ENCODE results near the gene BMP6. TPM values are rescaled to one million over a fixed set of nuclear protein-coding genes. Genes with fewer than 3 reads are reported as not detected.

Gene BMP6
- total RNA-seq, 1 experiment from 2014 or later, result not detected

- no peak overlapping the region for H2AFZ ChIP-seq (ENCODE audit: low read length)
- no peaks in the 10 kb centered on the region for H4K20me1 ChIP-seq (ENCODE audit: insufficient read depth, low read depth, low read length)
- no peaks in the 10 kb centered on the region for H3K9me2 ChIP-seq (replicated peaks; ENCODE audit: insufficient read depth, low read length)
- no peak overlapping the region for H3K4me2 ChIP-seq (ENCODE audit: low read depth, low read length, poor library complexity, severe bottlenecking)
- H3K4me3 ChIP-seq (ENCODE audit: low read length), result no peak overlapping the region
- no peaks in the 10 kb centered on the region for H3K79me2 ChIP-seq (ENCODE audit: low read length)
- no peak overlapping the region for H3K9ac ChIP-seq (ENCODE audit: low read length)
- no peaks in the 10 kb centered on the region for H3K9me3 ChIP-seq (ENCODE audit: low read length)
- DNase-seq, result no peak
- no peaks in the 10 kb centered on the region for H3K4me1 ChIP-seq (ENCODE audit: low read length)
- no peak overlapping the region for H3K27ac ChIP-seq (ENCODE audit: low read length)
- H3K36me3 ChIP-seq (ENCODE audit: insufficient read depth, low read length), result no peaks in the 10 kb centered on the region
- no peaks in the 10 kb centered on the region for H3K27me3 ChIP-seq (ENCODE audit: low read length)
Observed at GRCh38 chr6:7819431-7820015, 93.6 kb downstream of the BMP6 start.

- DNase-seq, result no peak
- no peaks in the 10 kb centered on the region for H3K36me3 ChIP-seq (ENCODE audit: insufficient read depth, low read length)
- no peaks in the 10 kb centered on the region for H3K79me2 ChIP-seq (ENCODE audit: low read length)
- no peaks in the 10 kb centered on the region for H3K9me2 ChIP-seq (replicated peaks; ENCODE audit: insufficient read depth, low read length)
- no peaks in the 10 kb centered on the region for H3K9me3 ChIP-seq (ENCODE audit: low read length)
- H3K27me3 ChIP-seq (ENCODE audit: low read length), result no peaks in the 10 kb centered on the region
- H3K9ac ChIP-seq (ENCODE audit: low read length), result no peak overlapping the region
- H3K4me3 ChIP-seq (ENCODE audit: low read length), result no peak overlapping the region
- no peak overlapping the region for H3K27ac ChIP-seq (ENCODE audit: low read length)
- H3K4me2 ChIP-seq (ENCODE audit: low read depth, low read length, poor library complexity, severe bottlenecking), result no peak overlapping the region
- no peak overlapping the region for H2AFZ ChIP-seq (ENCODE audit: low read length)
- no peaks in the 10 kb centered on the region for H3K4me1 ChIP-seq (ENCODE audit: low read length)
- no peaks in the 10 kb centered on the region for H4K20me1 ChIP-seq (ENCODE audit: insufficient read depth, low read depth, low read length)
Observed at GRCh38 chr6:7820288-7820835, 94.5 kb downstream of the BMP6 start.

DNA sequence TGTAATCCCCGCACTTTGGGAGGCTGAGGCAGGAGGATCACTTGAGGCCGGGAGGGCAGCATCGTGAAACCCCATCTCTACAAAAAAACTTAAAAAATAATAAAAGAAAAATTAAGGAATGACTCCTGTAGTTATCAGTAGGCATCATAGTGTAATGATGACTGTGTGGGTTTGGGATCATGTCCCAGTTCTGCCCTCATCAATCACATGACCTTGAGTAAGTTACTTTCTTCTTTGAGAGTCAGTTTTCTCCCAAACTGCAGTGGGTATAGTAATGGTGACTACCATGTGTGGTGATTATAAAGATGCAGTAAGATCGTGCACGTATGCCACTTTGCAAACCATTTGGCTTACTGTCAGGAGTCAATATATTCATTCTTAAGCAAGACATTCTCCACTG lies 95.5 kb downstream of the BMP6 start:
- Histone ChIP-seq H3K4me2 (ENCODE audit: low read depth, low read length, poor library complexity, severe bottlenecking) (no peak overlapping the region), H3K36me3 (ENCODE audit: insufficient read depth, low read length) (no peaks in the 10 kb centered on the region), H3K9ac (ENCODE audit: low read length) (no peak overlapping the region), H2AFZ (ENCODE audit: low read length) (no peak overlapping the region), H3K9me2 (replicated peaks; ENCODE audit: insufficient read depth, low read length) (no peaks in the 10 kb centered on the region), H3K4me3 (ENCODE audit: low read length) (no peak overlapping the region), H3K4me1 (ENCODE audit: low read length) (no peaks in the 10 kb centered on the region), H3K27me3 (ENCODE audit: low read length) (no peaks in the 10 kb centered on the region), H4K20me1 (ENCODE audit: insufficient read depth, low read depth, low read length) (no peaks in the 10 kb centered on the region), H3K9me3 (ENCODE audit: low read length) (no peaks in the 10 kb centered on the region), H3K27ac (ENCODE audit: low read length) (no peak overlapping the region), H3K79me2 (ENCODE audit: low read length) (no peaks in the 10 kb centered on the region)
- DNase-seq, result no peak

DNA sequence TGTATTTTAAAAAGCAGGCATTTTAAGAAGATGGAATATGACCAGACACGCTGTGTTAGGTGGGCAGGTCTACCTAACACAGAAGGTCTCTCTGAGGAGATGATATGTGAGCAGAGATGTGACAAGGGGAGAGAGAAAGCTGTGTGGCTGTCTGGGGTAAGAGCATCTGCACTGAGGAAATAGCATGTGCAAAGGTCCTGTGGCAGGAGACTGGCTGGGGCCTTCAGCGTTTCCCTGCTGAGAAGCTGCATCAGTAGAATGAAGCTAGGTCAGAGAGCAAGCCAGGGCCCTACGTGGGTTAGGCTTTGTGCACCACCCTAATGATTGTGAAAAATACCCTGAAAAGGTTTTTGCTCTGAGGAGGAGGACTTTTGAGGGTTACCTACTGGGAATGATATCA lies 97.7 kb downstream of the BMP6 start:
- no peaks in the 10 kb centered on the region for H3K9me2 ChIP-seq (replicated peaks; ENCODE audit: insufficient read depth, low read length)
- H2AFZ ChIP-seq (ENCODE audit: low read length), result no peak overlapping the region
- no peak overlapping the region for H3K9ac ChIP-seq (ENCODE audit: low read length)
- no peak overlapping the region for H3K4me3 ChIP-seq (ENCODE audit: low read length)
- H3K4me2 ChIP-seq (ENCODE audit: low read depth, low read length, poor library complexity, severe bottlenecking), result no peak overlapping the region
- no peaks in the 10 kb centered on the region for H4K20me1 ChIP-seq (ENCODE audit: insufficient read depth, low read depth, low read length)
- DNase-seq, result no peak
- no peaks in the 10 kb centered on the region for H3K27me3 ChIP-seq (ENCODE audit: low read length)
- no peaks in the 10 kb centered on the region for H3K4me1 ChIP-seq (ENCODE audit: low read length)
- no peak overlapping the region for H3K27ac ChIP-seq (ENCODE audit: low read length)
- no peaks in the 10 kb centered on the region for H3K9me3 ChIP-seq (ENCODE audit: low read length)
- no peaks in the 10 kb centered on the region for H3K79me2 ChIP-seq (ENCODE audit: low read length)
- no peaks in the 10 kb centered on the region for H3K36me3 ChIP-seq (ENCODE audit: insufficient read depth, low read length)

DNA sequence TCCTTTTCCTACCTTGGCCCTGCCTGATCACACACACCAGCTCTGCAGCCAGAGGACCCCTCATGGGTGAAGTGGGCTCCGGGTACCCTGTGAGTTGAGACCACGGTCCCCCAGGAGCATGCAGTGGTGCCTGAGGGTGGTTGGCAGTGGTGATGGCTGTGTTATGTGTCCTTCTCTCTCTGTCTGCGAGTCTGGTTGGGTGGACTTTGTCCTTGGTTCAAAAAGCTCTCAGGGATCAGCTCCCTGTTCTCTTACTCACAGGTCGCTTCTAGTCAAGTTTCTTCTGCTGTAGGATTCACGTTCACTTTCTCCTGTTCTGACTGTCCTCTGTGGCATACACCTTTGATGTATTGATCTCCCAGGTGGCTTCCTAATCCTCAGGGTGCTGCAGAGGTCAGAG lies 100.1 kb downstream of the BMP6 start:
- H3K4me3 ChIP-seq (ENCODE audit: low read length), result no peak overlapping the region
- DNase-seq, result no peak
- H4K20me1 ChIP-seq (ENCODE audit: insufficient read depth, low read depth, low read length), result no peaks in the 10 kb centered on the region
- H3K9ac ChIP-seq (ENCODE audit: low read length), result no peak overlapping the region
- no peak overlapping the region for H3K4me2 ChIP-seq (ENCODE audit: low read depth, low read length, poor library complexity, severe bottlenecking)
- H3K9me2 ChIP-seq (replicated peaks; ENCODE audit: insufficient read depth, low read length), result no peaks in the 10 kb centered on the region
- no peaks in the 10 kb centered on the region for H3K9me3 ChIP-seq (ENCODE audit: low read length)
- H3K27me3 ChIP-seq (ENCODE audit: low read length), result no peaks in the 10 kb centered on the region
- H3K79me2 ChIP-seq (ENCODE audit: low read length), result no peaks in the 10 kb centered on the region
- no peak overlapping the region for H2AFZ ChIP-seq (ENCODE audit: low read length)
- H3K36me3 ChIP-seq (ENCODE audit: insufficient read depth, low read length), result no peaks in the 10 kb centered on the region
- H3K4me1 ChIP-seq (ENCODE audit: low read length), result no peaks in the 10 kb centered on the region
- H3K27ac ChIP-seq (ENCODE audit: low read length), result no peak overlapping the region

GRCh38 chr6:7827142-7827541 lies 101.2 kb downstream of the BMP6 start:
- Histone ChIP-seq H3K4me2 (ENCODE audit: low read depth, low read length, poor library complexity, severe bottlenecking) (no peak overlapping the region), H3K9ac (ENCODE audit: low read length) (no peak overlapping the region)
- no peak for DNase-seq

GRCh38 chr6:7828124-7828523 lies 102.2 kb downstream of the BMP6 start:
- Histone ChIP-seq H3K9me2 (replicated peaks; ENCODE audit: insufficient read depth, low read length) (no peaks in the 10 kb centered on the region), H3K27me3 (ENCODE audit: low read length) (no peaks in the 10 kb centered on the region), H3K79me2 (ENCODE audit: low read length) (no peaks in the 10 kb centered on the region), H3K4me3 (ENCODE audit: low read length) (no peak overlapping the region), H3K27ac (ENCODE audit: low read length) (no peak overlapping the region), H2AFZ (ENCODE audit: low read length) (no peak overlapping the region), H4K20me1 (ENCODE audit: insufficient read depth, low read depth, low read length) (no peaks in the 10 kb centered on the region), H3K9ac (ENCODE audit: low read length) (no peak overlapping the region), H3K4me2 (ENCODE audit: low read depth, low read length, poor library complexity, severe bottlenecking) (no peak overlapping the region), H3K36me3 (ENCODE audit: insufficient read depth, low read length) (no peaks in the 10 kb centered on the region), H3K4me1 (ENCODE audit: low read length) (no peaks in the 10 kb centered on the region), H3K9me3 (ENCODE audit: low read length) (no peaks in the 10 kb centered on the region)
- DNase-seq, result no peak

More at GRCh38 chr6:7827142-7827541, 101.2 kb downstream of the BMP6 start:
- Histone ChIP-seq H3K27ac (ENCODE audit: low read length) (no peak overlapping the region), H3K4me3 (ENCODE audit: low read length) (no peak overlapping the region), H3K36me3 (ENCODE audit: insufficient read depth, low read length) (no peaks in the 10 kb centered on the region), H4K20me1 (ENCODE audit: insufficient read depth, low read depth, low read length) (no peaks in the 10 kb centered on the region), H3K27me3 (ENCODE audit: low read length) (no peaks in the 10 kb centered on the region), H3K79me2 (ENCODE audit: low read length) (no peaks in the 10 kb centered on the region), H3K4me1 (ENCODE audit: low read length) (no peaks in the 10 kb centered on the region), H3K9me2 (replicated peaks; ENCODE audit: insufficient read depth, low read length) (no peaks in the 10 kb centered on the region), H3K9me3 (ENCODE audit: low read length) (no peaks in the 10 kb centered on the region), H2AFZ (ENCODE audit: low read length) (no peak overlapping the region)

- Histone ChIP-seq H3K4me2 (ENCODE audit: low read depth, low read length, poor library complexity, severe bottlenecking) (no peak overlapping the region), H3K9me3 (ENCODE audit: low read length) (no peaks in the 10 kb centered on the region), H3K79me2 (ENCODE audit: low read length) (no peaks in the 10 kb centered on the region), H3K4me1 (ENCODE audit: low read length) (no peaks in the 10 kb centered on the region), H3K27me3 (ENCODE audit: low read length) (no peaks in the 10 kb centered on the region), H3K4me3 (ENCODE audit: low read length) (no peak overlapping the region), H4K20me1 (ENCODE audit: insufficient read depth, low read depth, low read length) (no peaks in the 10 kb centered on the region), H2AFZ (ENCODE audit: low read length) (no peak overlapping the region), H3K9ac (ENCODE audit: low read length) (no peak overlapping the region), H3K9me2 (replicated peaks; ENCODE audit: insufficient read depth, low read length) (no peaks in the 10 kb centered on the region), H3K36me3 (ENCODE audit: insufficient read depth, low read length) (no peaks in the 10 kb centered on the region), H3K27ac (ENCODE audit: low read length) (no peak overlapping the region)
- DNase-seq, result no peak
Observed at GRCh38 chr6:7832904-7833750, 107.2 kb downstream of the BMP6 start.
